HG03045 (cell line): ENCODE data around the gene DCC.

Source experiments
- ATAC-seq: cut with Tn5 transposase; IDR thresholded peaks from one replicate; pipeline ENCODE4 v1.9.1; 2021; ENCODE audit warnings: mild to moderate bottlenecking, moderate library complexity; ENCODE audit not compliant: unreplicated experiment

The DCC gene

GRCh38 chr18:52791321-52791720, 451.3 kb downstream of the DCC start:
- ATAC-seq = no peak

- ATAC-seq = no peak
These were observed 472.8 kb downstream of the DCC start for GRCh38 chr18:52812834-52813233.

DNA sequence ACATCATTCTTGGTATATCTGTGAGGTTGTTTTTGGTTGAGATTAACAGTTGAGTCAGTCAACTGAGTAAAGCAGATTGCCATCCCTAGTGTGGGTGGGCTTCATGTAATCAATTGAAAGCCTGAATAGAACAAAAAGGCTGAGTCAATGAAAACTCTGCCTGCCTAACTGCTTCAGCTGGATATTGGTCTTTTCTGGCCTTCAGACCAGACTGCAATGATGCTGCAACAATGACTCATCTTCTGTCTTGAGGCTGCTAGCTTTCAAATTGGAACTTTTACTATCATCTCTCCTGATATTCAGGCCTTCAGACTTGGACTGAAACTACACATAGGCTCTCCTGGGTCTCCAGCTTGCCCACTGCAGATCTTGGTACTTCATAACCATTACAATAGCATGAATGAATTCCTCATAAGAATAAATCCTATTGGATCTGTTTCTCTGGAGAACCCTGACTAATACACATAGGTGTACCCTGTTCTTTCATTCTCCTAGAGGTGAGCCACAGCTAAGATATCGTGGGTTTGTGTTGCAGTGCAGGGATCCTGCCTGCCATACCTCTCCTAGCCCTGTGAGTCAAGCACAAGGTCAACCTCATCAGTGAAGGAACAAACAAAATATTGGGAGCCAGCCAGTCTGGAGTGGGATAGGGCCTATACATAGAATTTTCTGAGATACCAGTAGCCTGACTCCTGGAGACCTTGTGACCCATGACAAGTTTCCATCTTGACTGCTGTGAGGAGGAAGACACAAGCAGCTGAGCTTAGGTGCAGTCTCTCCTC, 473.8 kb downstream of the DCC start:
- ATAC-seq = no peak

GRCh38 chr18:52815651-52816050, 475.7 kb downstream of the DCC start:
- no peak for ATAC-seq

- no peak for ATAC-seq
These were observed 476.1 kb downstream of the DCC start for GRCh38 chr18:52816121-52816520.

- ATAC-seq = no peak
These were observed 482.2 kb downstream of the DCC start for GRCh38 chr18:52822160-52822559.

- no peak for ATAC-seq
These were observed 484.1 kb downstream of the DCC start for GRCh38 chr18:52824126-52824525.

DNA sequence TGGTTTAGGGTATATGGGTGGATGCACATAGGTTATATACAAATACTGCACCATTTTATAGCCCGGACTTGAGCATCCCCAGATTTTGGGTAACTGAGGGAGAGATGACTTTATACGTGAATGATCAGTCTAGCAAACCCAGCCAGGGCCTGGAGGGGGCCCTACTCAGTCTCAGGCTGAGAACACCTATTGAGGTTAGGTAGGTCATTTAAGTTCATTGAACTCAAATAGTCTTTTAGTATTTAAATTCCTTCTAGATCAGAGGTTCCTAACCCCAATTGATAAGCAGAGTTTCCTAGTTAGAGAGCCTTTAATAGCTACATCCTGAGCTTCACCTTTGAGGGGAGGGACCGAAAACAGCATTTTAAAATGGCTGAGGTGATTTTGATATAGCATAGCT, 487.0 kb downstream of the DCC start:
- ATAC-seq = no peak

DNA sequence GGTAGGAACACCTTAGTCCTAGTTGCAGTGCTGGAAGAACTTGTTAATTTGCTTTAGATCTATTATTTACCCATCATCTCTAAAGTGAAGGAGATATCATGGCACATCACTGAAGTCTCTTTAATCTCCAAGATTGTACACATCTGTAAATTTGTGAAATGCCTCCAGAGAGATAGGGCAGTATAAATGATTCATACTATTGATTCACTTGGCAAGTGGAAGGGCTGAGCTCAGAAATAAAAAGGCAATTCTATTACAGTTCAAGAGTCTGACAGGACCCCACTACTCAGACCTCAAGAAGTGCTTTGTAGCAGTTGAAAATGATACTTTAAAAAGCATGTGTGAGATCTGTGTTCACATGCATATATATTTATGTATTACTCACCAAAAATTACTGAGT, 489.3 kb downstream of the DCC start:
- no peak for ATAC-seq

DNA sequence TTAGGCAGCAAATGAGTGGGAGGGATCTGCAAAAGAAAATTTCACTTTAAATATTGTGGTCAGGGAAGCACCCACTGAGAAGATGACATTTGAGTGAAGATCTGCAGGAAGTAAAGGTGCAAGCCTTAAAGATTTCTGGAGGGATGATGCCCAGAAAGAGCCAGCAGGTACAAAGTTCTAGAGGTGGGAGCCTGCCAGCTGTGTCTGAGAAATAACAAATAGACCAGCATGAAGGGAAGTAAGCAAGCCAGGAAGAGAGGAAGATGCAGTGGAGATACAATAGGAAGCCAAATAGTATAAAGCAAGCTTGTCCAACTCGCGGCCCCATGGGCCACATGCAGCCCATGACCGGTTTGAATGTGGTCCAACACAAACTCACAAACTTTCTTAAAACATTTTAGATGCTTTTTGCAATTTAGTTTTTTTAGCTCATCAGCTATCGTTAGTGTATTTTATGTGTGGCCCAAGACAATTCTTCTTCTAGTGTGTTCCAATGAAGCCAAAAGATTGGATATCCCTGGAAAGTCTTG, 489.9 kb downstream of the DCC start:
- ATAC-seq = no peak

DNA sequence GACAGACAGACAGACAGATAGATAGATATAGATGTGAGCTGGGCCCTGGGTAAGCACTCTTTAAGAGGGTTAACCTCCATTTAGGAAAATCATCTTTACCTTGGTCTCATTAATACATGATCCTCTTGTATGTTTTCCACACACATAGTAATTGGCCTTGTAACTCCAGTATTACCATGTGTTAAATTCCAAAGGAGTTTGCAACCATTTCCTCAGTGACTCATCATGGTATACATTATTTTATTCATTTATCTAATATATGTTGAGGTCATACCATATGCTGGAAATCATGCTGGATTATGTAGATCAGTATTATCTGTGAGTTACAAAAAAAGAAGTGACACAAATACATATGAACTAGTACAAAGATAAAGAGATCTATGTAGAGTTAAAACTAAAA, 504.3 kb downstream of the DCC start:
- ATAC-seq = no peak

DNA sequence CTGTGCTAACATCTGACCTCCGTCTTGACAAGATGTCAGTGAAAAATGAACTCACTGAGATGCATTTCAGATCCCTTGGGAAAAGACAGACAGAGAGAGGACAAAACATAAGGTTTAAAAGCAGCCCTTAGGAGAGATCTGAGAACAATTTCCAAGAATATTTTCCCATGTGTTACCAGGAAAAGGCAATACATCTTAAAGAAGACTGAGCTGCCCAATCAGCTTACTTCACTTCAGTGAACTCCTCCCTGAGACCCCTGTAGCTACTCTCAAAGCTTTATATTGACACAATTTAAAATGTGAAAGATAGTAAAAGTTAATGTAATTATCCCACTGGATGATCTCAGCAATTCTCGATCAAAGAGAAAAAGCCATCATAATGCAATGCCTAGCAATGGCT, 505.0 kb downstream of the DCC start:
- no peak for ATAC-seq

DNA sequence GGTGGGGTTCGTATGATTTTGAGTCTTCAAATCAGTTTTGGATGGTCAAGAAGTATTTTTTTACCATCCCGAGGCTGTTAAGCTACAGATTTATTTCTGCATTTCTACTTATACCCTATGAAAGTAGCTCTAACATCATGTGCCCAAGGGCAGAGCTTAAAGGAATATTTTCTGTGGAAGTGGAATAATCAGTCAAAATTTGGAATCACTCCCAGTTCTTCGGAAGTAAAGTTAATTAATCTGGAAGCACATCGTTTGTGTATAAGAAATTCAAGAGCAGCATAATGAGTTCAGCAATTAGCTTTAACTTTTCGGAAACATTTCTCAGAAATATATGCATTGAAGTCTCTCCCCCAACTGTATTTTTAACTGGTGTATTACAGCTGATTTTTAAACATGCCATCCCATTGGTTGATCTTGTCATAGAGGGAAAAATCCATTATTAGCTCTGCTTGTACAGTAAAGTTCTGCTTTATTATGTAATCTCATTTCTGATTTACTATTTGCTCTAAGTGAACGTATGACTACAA, 510.1 kb downstream of the DCC start:
- no peak for ATAC-seq

DNA sequence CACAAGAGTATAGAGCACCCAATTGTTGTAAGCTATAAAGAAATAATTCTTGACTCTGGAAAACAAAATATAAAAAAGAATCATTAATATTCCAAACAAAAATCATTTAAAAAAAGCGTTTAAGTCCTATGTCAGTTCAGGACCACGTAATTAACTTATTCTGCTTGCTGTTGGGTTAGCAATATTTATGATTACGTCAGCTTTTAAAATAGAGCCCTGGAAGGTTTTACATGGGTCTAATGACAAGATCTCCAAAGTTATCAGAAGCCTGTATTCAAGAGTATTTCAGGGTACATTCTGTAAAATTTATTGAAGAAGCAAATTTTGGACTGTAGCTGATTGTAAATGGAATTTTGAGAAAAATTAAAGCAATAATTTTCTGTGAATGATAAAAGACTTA, 521.6 kb downstream of the DCC start:
- ATAC-seq = no peak

- ATAC-seq = no peak
These were observed 529.4 kb downstream of the DCC start for GRCh38 chr18:52869349-52869923.

DNA sequence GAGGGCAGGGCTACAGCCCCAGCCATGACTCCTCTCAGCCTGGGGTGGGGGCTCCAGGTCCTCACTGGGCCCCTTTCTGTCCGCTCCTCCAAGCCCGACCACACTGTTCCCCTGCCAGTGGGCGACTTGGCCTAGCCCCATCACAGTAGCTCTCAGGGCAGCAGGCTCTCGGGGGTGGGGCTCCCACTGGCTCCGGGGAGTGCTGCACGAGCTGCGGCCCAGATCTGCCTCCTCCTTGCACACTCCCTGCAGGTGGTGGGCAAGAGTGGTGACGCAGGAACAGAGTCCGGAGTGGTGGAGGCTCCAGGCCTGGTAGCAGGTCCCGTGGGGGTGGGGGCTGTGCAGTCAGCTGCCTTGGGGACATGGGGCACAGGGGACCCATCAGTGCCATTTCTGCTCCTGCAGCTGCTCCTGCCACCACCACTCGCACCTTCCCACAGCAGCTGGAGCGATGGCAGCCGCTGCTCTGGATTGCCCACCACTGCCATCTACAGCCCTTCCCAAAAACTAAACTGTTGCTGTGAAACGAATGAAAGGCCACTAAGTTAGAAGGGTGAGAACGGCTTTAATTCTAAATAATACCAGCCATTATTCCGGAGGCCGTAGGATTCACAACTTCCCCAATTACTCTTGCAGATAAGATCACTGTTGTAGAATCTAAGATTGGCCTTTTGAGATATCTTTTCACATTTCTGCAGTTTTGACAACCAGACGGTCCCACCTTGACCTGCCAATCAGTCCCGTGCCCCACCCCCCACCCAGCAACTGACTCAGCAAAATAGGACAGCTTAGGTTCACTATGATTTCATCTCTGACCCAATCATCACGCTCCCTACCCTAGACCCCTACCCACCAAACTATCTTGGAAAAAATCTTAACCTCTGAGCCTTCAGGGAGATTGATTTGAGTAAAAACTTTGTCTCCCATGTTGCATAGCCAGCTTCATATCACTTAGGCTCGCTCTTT, 530.2 kb downstream of the DCC start:
- ATAC-seq = no peak

GRCh38 chr18:52874774-52875173, 534.8 kb downstream of the DCC start:
- ATAC-seq = no peak

- ATAC-seq = no peak
These were observed 535.7 kb downstream of the DCC start for GRCh38 chr18:52875725-52876124.

GRCh38 chr18:52888014-52888413, 548.0 kb downstream of the DCC start:
- no peak for ATAC-seq

DNA sequence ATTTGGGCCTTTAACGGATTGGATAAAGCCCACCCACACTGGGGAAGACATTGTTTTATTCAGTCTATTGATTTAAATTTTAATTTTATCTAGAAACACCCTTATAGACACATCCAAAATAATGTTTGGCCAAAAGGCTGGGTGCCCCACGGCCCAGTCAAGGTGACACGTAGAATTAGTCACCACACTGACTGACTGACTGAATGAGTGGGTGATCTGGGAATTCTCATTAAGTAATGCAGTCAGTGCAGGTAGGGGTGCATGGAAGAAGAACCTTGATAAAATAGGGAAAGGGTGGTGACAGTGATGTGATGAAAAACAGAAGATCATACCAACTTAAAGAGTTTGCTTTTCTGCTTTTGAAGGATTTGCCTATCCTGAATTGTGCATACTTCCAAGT, 554.8 kb downstream of the DCC start:
- ATAC-seq = no peak
